ENCODE results near the gene HCRTR2. TPM values are rescaled to one million over a fixed set of nuclear protein-coding genes. Genes with fewer than 3 reads are reported as not detected.
"Not testable (repeated sequence)": the region's sequence is repeated elsewhere in the genome, so short reads cannot be mapped to it uniquely, and the experiment has no call there.

HCRTR2 gene
- polyA plus RNA-seq, 6 donors from 2014 or later: not detected

GRCh38 chr6:55182016-55182650 is 7.8 kb downstream of the HCRTR2 start:
- peaks cover 0 to 10% (median 4%) of the 10 kb centered on the region in 7 donors for H3K9me3 Mint-ChIP-seq
- H3K27me3 Mint-ChIP-seq: peaks cover 0 to 4% (median 0%) of the 10 kb centered on the region in 3 donors
- H3K27ac Mint-ChIP-seq: no peak overlapping the region
- no peaks in the 10 kb centered on the region for H3K4me1 Mint-ChIP-seq
- H3K4me3 Mint-ChIP-seq: no peak overlapping the region
- DNase-seq (no peak), ATAC-seq (ENCODE audit: low read depth in 2 of 2) (no peak)
- H3K36me3 Mint-ChIP-seq: no peaks in the 10 kb centered on the region

GRCh38 chr6:55184782-55185530 is 10.6 kb downstream of the HCRTR2 start:
- DNase-seq (no peak), ATAC-seq (ENCODE audit: low read depth in 2 of 2) (no peak)
- peaks cover 0 to 5% (median 2%) of the 10 kb centered on the region in 7 donors for H3K9me3 Mint-ChIP-seq
- H3K36me3 Mint-ChIP-seq: no peaks in the 10 kb centered on the region
- H3K4me1 Mint-ChIP-seq: no peaks in the 10 kb centered on the region
- H3K4me3 Mint-ChIP-seq: no peak overlapping the region
- H3K27me3 Mint-ChIP-seq: no peaks in the 10 kb centered on the region
- no peak overlapping the region for H3K27ac Mint-ChIP-seq

- Mint-ChIP-seq H3K9me3 (peaks cover 0 to 3% (median 0%) of the 10 kb centered on the region in 7 donors), H3K27ac (no peak overlapping the region)
Observed at GRCh38 chr6:55198715-55199114, 24.4 kb downstream of the HCRTR2 start.

GRCh38 chr6:55199239-55199638 is 24.9 kb downstream of the HCRTR2 start:
- no peak for DNase-seq
- H3K4me3 Mint-ChIP-seq: no peak overlapping the region
- H3K27ac Mint-ChIP-seq: no peak overlapping the region
- H3K36me3 Mint-ChIP-seq: no peaks in the 10 kb centered on the region
- no peaks in the 10 kb centered on the region for H3K27me3 Mint-ChIP-seq
- ATAC-seq (ENCODE audit: low read depth in 2 of 2): no peak
- no peaks in the 10 kb centered on the region for H3K4me1 Mint-ChIP-seq
- H3K9me3 Mint-ChIP-seq: peaks cover 0 to 3% (median 0%) of the 10 kb centered on the region in 7 donors

More at GRCh38 chr6:55198715-55199114, 24.4 kb downstream of the HCRTR2 start:
- no peak for DNase-seq
- Mint-ChIP-seq H3K4me3 (no peak overlapping the region), H3K27me3 (no peaks in the 10 kb centered on the region), H3K4me1 (no peaks in the 10 kb centered on the region), H3K36me3 (no peaks in the 10 kb centered on the region)
- no peak for ATAC-seq (ENCODE audit: low read depth in 2 of 2)

- no peak for DNase-seq
- no peak for ATAC-seq (ENCODE audit: low read depth in 2 of 2)
- no peak overlapping the region for H3K27ac Mint-ChIP-seq
- H3K4me1 Mint-ChIP-seq: no peaks in the 10 kb centered on the region
- H3K36me3 Mint-ChIP-seq: no peaks in the 10 kb centered on the region
- peaks cover 0 to 9% (median 3%) of the 10 kb centered on the region in 7 donors for H3K9me3 Mint-ChIP-seq
- H3K4me3 Mint-ChIP-seq: no peak overlapping the region
- H3K27me3 Mint-ChIP-seq: no peaks in the 10 kb centered on the region
Observed at GRCh38 chr6:55208478-55209458, 34.5 kb downstream of the HCRTR2 start.

GRCh38 chr6:55210952-55211351 is 36.6 kb downstream of the HCRTR2 start:
- Mint-ChIP-seq H3K36me3 (no peaks in the 10 kb centered on the region), H3K27me3 (no peaks in the 10 kb centered on the region), H3K27ac (no peak overlapping the region), H3K9me3 (peaks cover 0 to 8% (median 4%) of the 10 kb centered on the region in 7 donors), H3K4me3 (no peak overlapping the region), H3K4me1 (no peaks in the 10 kb centered on the region)
- DNase-seq (no peak), ATAC-seq (ENCODE audit: low read depth in 2 of 2) (no peak)

GRCh38 chr6:55212156-55212555 is 37.8 kb downstream of the HCRTR2 start:
- Mint-ChIP-seq H3K36me3 (no peaks in the 10 kb centered on the region), H3K27me3 (no peaks in the 10 kb centered on the region), H3K9me3 (peaks cover 0 to 8% (median 4%) of the 10 kb centered on the region in 7 donors), H3K27ac (no peak overlapping the region), H3K4me3 (no peak overlapping the region), H3K4me1 (no peaks in the 10 kb centered on the region)
- ATAC-seq (ENCODE audit: low read depth in 2 of 2): no peak
- no peak for DNase-seq

GRCh38 chr6:55220961-55221360 is 46.6 kb downstream of the HCRTR2 start:
- no peak overlapping the region for H3K27ac Mint-ChIP-seq
- ATAC-seq (ENCODE audit: low read depth in 2 of 2) (no peak), DNase-seq (no peak)
- H3K9me3 Mint-ChIP-seq: peaks cover 0 to 8% (median 2%) of the 10 kb centered on the region in 7 donors
- H3K4me1 Mint-ChIP-seq: no peaks in the 10 kb centered on the region
- no peaks in the 10 kb centered on the region for H3K36me3 Mint-ChIP-seq
- H3K4me3 Mint-ChIP-seq: no peak overlapping the region
- H3K27me3 Mint-ChIP-seq: no peaks in the 10 kb centered on the region

GRCh38 chr6:55227862-55228261 is 53.5 kb downstream of the HCRTR2 start:
- no peak overlapping the region for H3K27ac Mint-ChIP-seq
- DNase-seq: no peak
- no peak overlapping the region for H3K4me3 Mint-ChIP-seq
- ATAC-seq (ENCODE audit: low read depth in 2 of 2): no peak
- peaks cover 0 to 11% (median 3%) of the 10 kb centered on the region in 7 donors for H3K9me3 Mint-ChIP-seq
- no peaks in the 10 kb centered on the region for H3K4me1 Mint-ChIP-seq
- H3K27me3 Mint-ChIP-seq: no peaks in the 10 kb centered on the region
- no peaks in the 10 kb centered on the region for H3K36me3 Mint-ChIP-seq

GRCh38 chr6:55239099-55239498 is 64.8 kb downstream of the HCRTR2 start:
- peaks cover 0 to 5% (median 0%) of the 10 kb centered on the region in 7 donors for H3K9me3 Mint-ChIP-seq
- DNase-seq (no peak), ATAC-seq (ENCODE audit: low read depth in 2 of 2) (no peak)
- H3K4me3 Mint-ChIP-seq: no peak overlapping the region
- no peaks in the 10 kb centered on the region for H3K36me3 Mint-ChIP-seq
- no peak overlapping the region for H3K27ac Mint-ChIP-seq
- no peaks in the 10 kb centered on the region for H3K27me3 Mint-ChIP-seq
- no peaks in the 10 kb centered on the region for H3K4me1 Mint-ChIP-seq

GRCh38 chr6:55240975-55241605 is 66.8 kb downstream of the HCRTR2 start:
- not testable (repeated sequence) for H3K27me3 Mint-ChIP-seq; H3K4me1 Mint-ChIP-seq; DNase-seq; H3K27ac Mint-ChIP-seq; H3K4me3 Mint-ChIP-seq; H3K9me3 Mint-ChIP-seq; ATAC-seq (ENCODE audit: low read depth in 2 of 2); H3K36me3 Mint-ChIP-seq

GRCh38 chr6:55250400-55250799 is 76.1 kb downstream of the HCRTR2 start:
- DNase-seq: no peak
- Mint-ChIP-seq H3K4me3 (no peak overlapping the region), H3K9me3 (no peaks in the 10 kb centered on the region), H3K4me1 (no peaks in the 10 kb centered on the region), H3K27ac (no peak overlapping the region), H3K36me3 (no peaks in the 10 kb centered on the region), H3K27me3 (no peaks in the 10 kb centered on the region)
- no peak for ATAC-seq (ENCODE audit: low read depth in 2 of 2)

- no peaks in the 10 kb centered on the region for H3K9me3 Mint-ChIP-seq
- H3K4me1 Mint-ChIP-seq: no peaks in the 10 kb centered on the region
- DNase-seq (no peak), ATAC-seq (ENCODE audit: low read depth in 2 of 2) (no peak)
- H3K36me3 Mint-ChIP-seq: no peaks in the 10 kb centered on the region
- no peaks in the 10 kb centered on the region for H3K27me3 Mint-ChIP-seq
- no peak overlapping the region for H3K27ac Mint-ChIP-seq
- no peak overlapping the region for H3K4me3 Mint-ChIP-seq
Observed at GRCh38 chr6:55255113-55255512, 80.8 kb downstream of the HCRTR2 start.
